GM21576 (cell line): ENCODE results near the gene NRAP.

ENCODE experiments used
- ATAC-seq: cut with Tn5 transposase; IDR thresholded peaks from one replicate; pipeline ENCODE4 v1.9.1; 2021; ENCODE audit warnings: mild to moderate bottlenecking, moderate library complexity; ENCODE audit not compliant: unreplicated experiment

The NRAP gene

GRCh38 chr10:113643183-113643582, 20.7 kb downstream of the NRAP start:
- ATAC-seq: no peak

- no peak for ATAC-seq
Observed at GRCh38 chr10:113641702-113642101, 22.1 kb downstream of the NRAP start.

DNA sequence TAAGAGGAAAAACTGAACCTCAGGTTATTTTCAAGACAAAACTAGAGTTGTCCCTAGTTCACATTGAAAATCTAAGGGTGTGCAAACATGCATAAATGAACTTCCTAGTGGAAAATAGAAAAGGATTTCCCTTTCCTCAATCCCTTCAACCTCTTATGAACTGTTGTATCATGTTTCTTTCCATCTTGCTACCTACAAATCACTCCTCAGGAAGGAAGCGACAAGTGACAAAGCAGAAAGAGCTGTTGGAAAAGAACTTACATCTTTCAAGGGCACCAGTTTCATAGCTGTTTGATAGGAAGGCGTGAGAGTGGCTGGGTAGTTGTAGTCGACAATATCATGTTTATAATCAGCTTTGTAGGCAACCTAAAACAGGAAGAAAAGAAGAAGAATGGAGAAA, 23.9 kb downstream of the NRAP start:
- ATAC-seq: no peak

DNA sequence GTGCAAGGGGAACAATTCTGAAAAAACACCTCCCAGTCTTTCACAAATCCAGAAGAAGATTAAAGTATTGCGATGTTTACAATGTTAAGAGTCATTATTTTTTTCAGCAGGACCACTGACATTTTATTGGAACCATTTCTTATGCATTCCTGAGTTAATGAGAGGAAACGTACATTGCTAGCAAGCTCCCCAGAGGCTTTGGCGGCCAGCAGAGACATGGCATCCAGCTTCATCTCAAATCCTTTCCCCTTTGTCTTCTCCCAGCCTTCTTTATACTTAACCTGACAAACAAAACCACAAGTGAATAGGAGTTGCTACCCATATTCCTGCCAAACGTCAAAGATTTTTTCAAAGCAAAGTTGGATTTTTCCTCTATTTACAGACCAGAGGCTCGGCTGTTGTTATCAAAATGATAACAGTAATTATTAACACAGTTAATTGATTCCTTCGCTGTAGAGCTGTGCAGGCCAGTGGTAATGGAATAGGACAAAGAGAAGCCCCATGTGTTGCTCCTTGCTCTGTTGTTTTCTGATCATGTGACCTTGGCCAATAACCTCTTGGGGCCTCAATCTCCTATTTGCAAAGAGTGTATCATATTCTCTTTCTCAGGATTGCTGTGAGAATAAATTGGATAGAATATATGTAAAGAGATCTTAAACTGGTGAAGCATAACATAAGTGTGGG, 32.0 kb downstream of the NRAP start:
- ATAC-seq: no peak

- ATAC-seq: no peak
Observed at GRCh38 chr10:113630929-113631533, 32.8 kb downstream of the NRAP start.

- no peak for ATAC-seq
Observed at GRCh38 chr10:113628607-113629153, 35.2 kb downstream of the NRAP start.

DNA sequence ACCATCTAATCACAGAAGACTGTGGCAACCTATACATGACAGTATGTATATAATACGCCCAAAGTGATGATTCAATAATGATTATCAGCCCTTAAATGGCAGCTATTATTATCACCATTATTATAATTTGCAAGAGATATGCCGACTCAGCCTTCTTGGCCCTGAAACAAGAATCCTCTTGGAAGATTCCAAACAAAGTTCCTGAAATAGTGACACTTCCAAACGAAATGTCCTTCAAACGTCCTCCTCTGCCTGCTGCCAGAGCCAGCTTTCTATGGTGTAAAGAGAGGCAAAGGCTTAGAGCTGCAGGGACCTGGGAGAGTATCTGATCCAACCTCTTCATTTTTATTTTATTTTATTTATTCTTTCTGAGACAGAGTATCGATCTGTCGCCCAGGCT, 36.0 kb downstream of the NRAP start:
- no peak for ATAC-seq

GRCh38 chr10:113626809-113627355, 37.0 kb downstream of the NRAP start:
- no peak for ATAC-seq

DNA sequence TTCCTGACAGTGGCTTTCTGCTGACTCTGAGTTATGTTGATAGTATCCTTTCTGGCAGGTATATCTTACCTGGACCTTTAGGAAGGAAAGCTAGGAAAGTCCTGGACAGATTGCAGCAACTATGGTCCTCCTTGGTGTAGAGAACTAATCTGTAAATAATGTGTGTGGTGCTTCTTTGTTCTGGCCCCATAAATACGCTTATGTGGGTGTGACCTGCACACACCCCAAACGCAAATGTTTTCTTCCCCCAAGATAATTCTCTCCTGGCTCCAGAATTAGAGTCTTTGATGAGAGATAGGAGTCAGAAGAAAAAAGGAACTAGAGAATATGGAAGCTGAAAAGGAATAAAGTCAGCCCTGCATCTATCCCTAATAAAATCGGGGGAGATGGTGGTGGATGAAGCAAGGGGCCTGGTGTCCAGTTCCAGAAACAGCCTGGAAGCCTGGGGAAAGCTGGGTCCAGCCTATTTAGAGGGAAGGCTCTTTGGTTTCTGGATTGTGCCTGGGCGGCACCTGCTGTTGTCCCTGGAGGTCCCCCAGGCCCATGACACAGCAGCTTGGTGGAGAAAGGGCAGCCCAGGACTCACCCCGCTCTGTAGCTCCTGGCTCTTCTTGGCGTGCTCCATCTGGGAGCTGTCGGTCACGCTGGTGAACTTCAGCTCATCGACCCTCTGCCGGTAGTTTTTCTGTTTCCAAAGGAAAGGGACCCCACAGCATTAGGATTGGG, 38.2 kb downstream of the NRAP start:
- ATAC-seq: no peak

DNA sequence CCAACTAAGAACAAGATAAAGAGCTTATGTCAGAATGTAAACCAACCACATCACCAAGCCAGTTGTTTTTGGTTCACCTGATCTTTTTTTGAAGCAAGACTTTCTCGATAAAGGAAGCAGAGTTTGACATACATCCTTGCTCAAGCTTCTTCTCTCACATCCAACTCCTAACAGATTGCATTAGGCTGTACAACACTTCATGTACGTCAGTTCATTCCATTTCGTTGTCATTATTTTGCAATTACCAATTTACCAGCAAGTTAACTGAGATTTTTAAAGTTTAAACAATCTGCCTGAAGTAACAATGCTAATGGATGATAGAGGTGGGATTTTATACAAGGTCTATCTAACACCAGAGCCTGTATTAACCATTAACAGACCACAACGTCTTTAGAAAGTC, 41.0 kb downstream of the NRAP start:
- ATAC-seq: no peak

DNA sequence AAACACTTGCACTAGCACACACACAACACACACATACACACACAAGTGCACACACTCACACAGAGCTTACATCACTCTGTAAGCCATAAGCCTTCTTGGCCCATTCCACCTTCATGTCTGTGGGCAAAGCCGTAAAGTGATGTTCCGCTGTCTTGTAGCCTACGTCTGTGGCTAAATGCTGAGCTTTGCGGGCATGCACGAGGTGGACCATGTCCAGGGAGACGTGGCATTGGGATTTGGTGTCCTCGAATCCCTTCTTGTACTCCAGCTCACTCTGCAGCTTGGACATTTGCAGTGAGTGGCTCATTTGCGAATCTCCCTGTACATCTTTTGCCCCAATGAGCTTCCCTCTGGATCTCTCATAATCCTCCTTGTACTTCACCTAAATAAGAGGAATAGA, 42.0 kb downstream of the NRAP start:
- no peak for ATAC-seq

GRCh38 chr10:113620936-113621335, 42.9 kb downstream of the NRAP start:
- no peak for ATAC-seq

- ATAC-seq: no peak
Observed at GRCh38 chr10:113620511-113620910, 43.3 kb downstream of the NRAP start.

GRCh38 chr10:113619401-113619800, 44.4 kb downstream of the NRAP start:
- ATAC-seq: no peak

DNA sequence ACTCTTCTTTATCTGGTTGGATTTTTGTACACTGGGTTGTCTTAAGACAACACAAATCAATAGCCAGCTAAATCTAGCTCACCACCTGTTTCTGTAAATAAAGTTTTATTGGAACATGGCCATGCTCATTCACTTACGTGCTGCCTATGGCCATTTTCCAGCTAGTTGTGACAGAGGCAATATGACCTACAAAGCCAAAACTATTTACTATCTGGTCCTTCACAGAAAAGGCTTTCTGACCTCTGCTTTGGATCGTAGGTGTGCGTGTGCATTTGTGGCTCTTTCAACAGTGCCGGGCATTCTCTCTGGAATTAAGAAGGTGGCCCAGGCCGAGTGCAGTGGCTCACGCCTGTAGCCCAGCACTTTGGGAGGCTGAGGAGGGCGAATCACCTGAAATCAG, 45.5 kb downstream of the NRAP start:
- no peak for ATAC-seq

GRCh38 chr10:113617086-113617485, 46.8 kb downstream of the NRAP start:
- ATAC-seq: no peak

- ATAC-seq: no peak
Observed at GRCh38 chr10:113616244-113617074, 47.4 kb downstream of the NRAP start.

GRCh38 chr10:113613977-113614690, 49.7 kb downstream of the NRAP start:
- ATAC-seq: no peak

- no peak for ATAC-seq
Observed at GRCh38 chr10:113613427-113613826, 50.4 kb downstream of the NRAP start.

DNA sequence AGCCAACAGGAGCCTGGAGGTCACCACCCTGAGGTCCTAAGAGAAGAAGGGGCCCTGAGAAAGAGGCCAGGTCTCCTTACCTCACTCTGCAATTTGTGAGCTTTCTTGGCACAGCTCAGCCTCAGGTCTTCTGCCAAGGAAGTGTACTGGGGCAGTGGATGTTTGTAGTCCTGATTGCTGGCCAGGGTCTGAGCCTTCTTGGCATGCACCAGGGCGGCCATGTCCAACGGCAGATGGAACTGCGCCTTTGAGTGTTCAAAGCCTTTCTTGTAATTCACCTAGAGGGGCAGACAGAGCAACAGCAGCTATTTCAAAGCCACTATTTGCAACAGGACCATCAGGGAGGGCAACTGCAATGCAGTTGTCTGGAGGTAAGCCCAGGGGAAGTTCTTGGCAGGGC, 51.7 kb downstream of the NRAP start:
- no peak for ATAC-seq
